ENCODE measurements around the gene KASH5.

The KASH5 gene

DNA sequence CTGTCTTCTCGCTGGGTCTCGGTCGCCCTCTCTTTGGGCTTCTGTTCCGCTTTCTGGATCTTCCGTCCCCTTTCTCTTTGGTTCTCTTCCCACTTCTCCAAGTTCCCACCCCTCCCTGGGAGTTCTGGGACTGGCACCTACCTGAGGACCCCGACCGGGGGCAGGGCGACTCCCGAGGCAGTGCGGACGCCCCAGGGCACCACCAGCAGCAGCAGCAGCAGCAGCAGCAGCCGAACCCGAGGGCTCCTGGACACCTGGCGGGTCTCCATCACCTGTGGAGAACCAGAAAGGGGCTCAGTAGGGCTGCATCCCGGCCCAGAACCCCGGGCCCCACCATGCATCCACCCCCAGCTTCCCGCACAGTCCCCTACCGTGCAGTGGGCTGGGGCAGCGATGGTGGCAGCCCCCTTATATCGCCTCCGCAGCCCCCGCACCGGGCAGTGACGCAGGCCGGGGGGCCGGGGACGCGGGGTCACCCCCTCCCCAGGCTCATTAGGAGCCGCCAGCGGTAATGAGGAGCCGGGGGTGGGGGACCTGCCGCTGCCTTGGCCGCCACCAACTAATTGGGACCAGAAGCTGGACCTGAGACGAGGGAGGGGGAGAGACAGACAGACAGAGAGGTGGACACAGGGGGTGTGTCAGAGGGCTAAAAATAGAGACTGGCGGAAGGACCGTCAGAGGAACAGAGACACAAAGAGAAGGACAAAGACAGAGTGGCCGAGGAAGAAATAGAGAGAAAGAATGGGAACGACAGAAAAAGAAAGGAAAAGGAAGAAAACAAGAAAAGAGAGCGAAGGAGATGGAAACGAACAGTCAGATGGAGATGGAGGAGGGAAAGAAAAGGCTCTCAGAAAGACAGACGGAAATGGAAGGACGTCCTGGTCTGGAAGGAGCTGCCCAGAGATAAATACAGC is 35.3 kb downstream of the KASH5 start, which contains the start of gene PTH2:
TSS of gene PTH2 (minus strand) at position 371 of the 914 bp plus-strand sequence. CDS start at position 269, 102 bp downstream.
- H3K27ac ChIP-seq (ENCODE audit: low read length), result no peak within 1 kb of the TSS
- H3K27me3 ChIP-seq (ENCODE audit: control insufficient read depth in 1 of 2, insufficient read depth in 2 of 2, low read length in 2 of 2), result peaks cover 80 to 81% of the 10 kb centered on the region in 2 donors
- no peaks in the 10 kb centered on the region for H3K9me3 ChIP-seq (ENCODE audit: control insufficient read depth in 2 of 2, low read length in 2 of 2)
- no peaks in the 10 kb centered on the region for H3K36me3 ChIP-seq (ENCODE audit: control insufficient read depth in 2 of 2, insufficient read depth in 2 of 2, low read length in 2 of 2)
- peak within 1 kb of the TSS; percentile 31 to 54 for H3K4me3 ChIP-seq (ENCODE audit: low read length in 2 of 2)
- peaks cover 24% of the 10 kb centered on the region for H3K4me1 ChIP-seq (ENCODE audit: control insufficient read depth, insufficient read depth, low read length)
- H3K9ac ChIP-seq (ENCODE audit: low read length in 2 of 2), result no peak within 1 kb of the TSS

- H3K9me3 ChIP-seq (ENCODE audit: control insufficient read depth in 2 of 2, low read length in 2 of 2), result no peaks in the 10 kb centered on the region
- H3K27me3 ChIP-seq (ENCODE audit: control insufficient read depth in 1 of 2, insufficient read depth in 2 of 2, low read length in 2 of 2), result peaks cover 82 to 83% of the 10 kb centered on the region in 2 donors
- no peak overlapping the region for H3K9ac ChIP-seq (ENCODE audit: low read length in 2 of 2)
- H3K27ac ChIP-seq (ENCODE audit: low read length), result no peak overlapping the region
- peaks cover 26% of the 10 kb centered on the region for H3K4me1 ChIP-seq (ENCODE audit: control insufficient read depth, insufficient read depth, low read length)
- no peak overlapping the region for H3K4me3 ChIP-seq (ENCODE audit: low read length in 2 of 2)
- no peaks in the 10 kb centered on the region for H3K36me3 ChIP-seq (ENCODE audit: control insufficient read depth in 2 of 2, insufficient read depth in 2 of 2, low read length in 2 of 2)
Observed at GRCh38 chr19:49423985-49424303, 35.9 kb downstream of the KASH5 start.

DNA sequence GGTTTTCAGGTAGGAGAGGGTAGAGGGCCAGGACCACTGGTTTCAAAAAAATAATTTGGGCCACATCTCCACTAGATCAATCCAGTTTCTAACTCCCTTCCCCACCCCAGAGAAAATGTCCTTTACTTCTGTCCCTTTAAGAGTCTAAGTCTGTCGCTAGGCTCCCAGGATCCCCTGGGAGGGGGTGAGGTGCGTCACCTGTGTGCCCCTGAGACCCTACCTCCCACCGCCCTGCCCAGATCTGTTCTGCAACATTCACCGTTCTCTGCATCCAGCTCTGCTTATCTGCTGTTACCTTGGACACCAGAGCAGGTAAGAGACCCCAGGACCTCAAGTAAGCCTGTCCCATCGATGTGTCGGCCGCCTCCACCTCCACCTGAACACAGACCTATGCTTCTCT is 37.1 kb downstream of the KASH5 start, which contains the start of gene GFY:
TSS of gene GFY (plus strand) at position 211 of the 400 bp plus-strand sequence. CDS start 1,043 bp downstream, outside the sequence.
- Histone ChIP-seq H3K27ac (ENCODE audit: low read length) (no peak within 1 kb of the TSS), H3K4me1 (ENCODE audit: control insufficient read depth, insufficient read depth, low read length) (peaks cover 26% of the 10 kb centered on the region), H3K4me3 (ENCODE audit: low read length in 2 of 2) (no peak within 1 kb of the TSS), H3K27me3 (ENCODE audit: control insufficient read depth in 1 of 2, insufficient read depth in 2 of 2, low read length in 2 of 2) (peaks cover 79 to 80% of the 10 kb centered on the region in 2 donors), H3K36me3 (ENCODE audit: control insufficient read depth in 2 of 2, insufficient read depth in 2 of 2, low read length in 2 of 2) (no peaks in the 10 kb centered on the region), H3K9ac (ENCODE audit: low read length in 2 of 2) (no peak within 1 kb of the TSS), H3K9me3 (ENCODE audit: control insufficient read depth in 2 of 2, low read length in 2 of 2) (no peaks in the 10 kb centered on the region)

GRCh38 chr19:49425922-49426592 is 38.0 kb downstream of the KASH5 start:
- Histone ChIP-seq H3K36me3 (ENCODE audit: control insufficient read depth in 2 of 2, insufficient read depth in 2 of 2, low read length in 2 of 2) (no peaks in the 10 kb centered on the region), H3K9me3 (ENCODE audit: control insufficient read depth in 2 of 2, low read length in 2 of 2) (no peaks in the 10 kb centered on the region), H3K4me1 (ENCODE audit: control insufficient read depth, insufficient read depth, low read length) (peaks cover 26% of the 10 kb centered on the region), H3K9ac (ENCODE audit: low read length in 2 of 2) (no peak overlapping the region), H3K27ac (ENCODE audit: low read length) (no peak overlapping the region), H3K4me3 (ENCODE audit: low read length in 2 of 2) (no peak overlapping the region), H3K27me3 (ENCODE audit: control insufficient read depth in 1 of 2, insufficient read depth in 2 of 2, low read length in 2 of 2) (peaks cover 79 to 81% of the 10 kb centered on the region in 2 donors)

- H3K4me1 ChIP-seq (ENCODE audit: control insufficient read depth, insufficient read depth, low read length), result peaks cover 21% of the 10 kb centered on the region
- no peak overlapping the region for H3K9ac ChIP-seq (ENCODE audit: low read length in 2 of 2)
- no peaks in the 10 kb centered on the region for H3K9me3 ChIP-seq (ENCODE audit: control insufficient read depth in 2 of 2, low read length in 2 of 2)
- H3K36me3 ChIP-seq (ENCODE audit: control insufficient read depth in 2 of 2, insufficient read depth in 2 of 2, low read length in 2 of 2), result no peaks in the 10 kb centered on the region
- H3K4me3 ChIP-seq (ENCODE audit: low read length in 2 of 2), result no peak overlapping the region
- H3K27ac ChIP-seq (ENCODE audit: low read length), result no peak overlapping the region
- H3K27me3 ChIP-seq (ENCODE audit: control insufficient read depth in 1 of 2, insufficient read depth in 2 of 2, low read length in 2 of 2), result peaks cover 80% of the 10 kb centered on the region in 2 donors
Observed at GRCh38 chr19:49427339-49427738, 39.3 kb downstream of the KASH5 start.

DNA sequence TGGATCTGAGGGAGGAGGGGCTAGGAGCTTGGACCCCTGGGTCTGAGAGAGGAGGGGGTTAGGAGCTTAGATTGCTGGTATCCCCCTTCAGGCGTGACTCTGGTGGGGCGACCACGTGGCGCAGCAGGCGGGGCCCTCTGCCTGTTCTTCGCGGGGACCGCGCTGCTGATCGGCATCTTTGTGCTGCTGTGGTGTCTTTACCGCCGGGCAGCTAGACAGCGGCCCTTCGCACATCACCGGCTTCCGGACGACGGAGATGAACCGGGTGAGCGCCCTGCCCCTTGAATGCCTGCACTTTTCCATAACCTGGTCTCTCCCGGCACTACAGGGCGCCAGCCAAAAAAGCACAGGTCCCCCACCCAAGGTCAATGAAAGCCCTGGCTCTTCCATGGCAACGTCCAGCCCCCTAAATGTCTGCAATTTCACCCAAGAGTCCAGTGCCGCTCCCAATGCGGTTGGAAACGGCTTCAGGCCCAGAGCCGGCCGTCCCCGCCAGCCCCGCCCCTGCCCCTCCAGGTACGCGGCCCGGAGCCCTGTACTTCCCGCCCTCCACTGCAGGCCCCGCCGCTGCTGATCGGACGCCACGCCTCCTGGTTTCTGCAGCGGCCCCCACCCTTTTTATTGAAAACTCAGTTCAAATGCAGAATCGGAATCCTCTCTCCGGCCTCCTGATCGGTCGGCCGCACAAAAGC is 40.0 kb downstream of the KASH5 start:
- H3K4me3 ChIP-seq (ENCODE audit: low read length in 2 of 2), result peak overlapping the region in 1 of 2 donors; percentile 47
- no peaks in the 10 kb centered on the region for H3K36me3 ChIP-seq (ENCODE audit: control insufficient read depth in 2 of 2, insufficient read depth in 2 of 2, low read length in 2 of 2)

GRCh38 chr19:49428547-49429451 is 40.8 kb downstream of the KASH5 start:
- Histone ChIP-seq H3K9ac (ENCODE audit: low read length in 2 of 2) (no peak overlapping the region), H3K27me3 (ENCODE audit: control insufficient read depth in 1 of 2, insufficient read depth in 2 of 2, low read length in 2 of 2) (peaks cover 80% of the 10 kb centered on the region in 2 donors), H3K4me1 (ENCODE audit: control insufficient read depth, insufficient read depth, low read length) (peaks cover 10% of the 10 kb centered on the region), H3K9me3 (ENCODE audit: control insufficient read depth in 2 of 2, low read length in 2 of 2) (no peaks in the 10 kb centered on the region), H3K27ac (ENCODE audit: low read length) (no peak overlapping the region), H3K36me3 (ENCODE audit: control insufficient read depth in 2 of 2, insufficient read depth in 2 of 2, low read length in 2 of 2) (no peaks in the 10 kb centered on the region), H3K4me3 (ENCODE audit: low read length in 2 of 2) (no peak overlapping the region)

More for the DNA sequence above, 40.0 kb downstream of the KASH5 start:
- Histone ChIP-seq H3K27me3 (ENCODE audit: control insufficient read depth in 1 of 2, insufficient read depth in 2 of 2, low read length in 2 of 2) (peaks cover 79 to 80% of the 10 kb centered on the region in 2 donors), H3K27ac (ENCODE audit: low read length) (no peak overlapping the region), H3K9ac (ENCODE audit: low read length in 2 of 2) (no peak overlapping the region), H3K4me1 (ENCODE audit: control insufficient read depth, insufficient read depth, low read length) (peaks cover 15% of the 10 kb centered on the region), H3K9me3 (ENCODE audit: control insufficient read depth in 2 of 2, low read length in 2 of 2) (no peaks in the 10 kb centered on the region)

DNA sequence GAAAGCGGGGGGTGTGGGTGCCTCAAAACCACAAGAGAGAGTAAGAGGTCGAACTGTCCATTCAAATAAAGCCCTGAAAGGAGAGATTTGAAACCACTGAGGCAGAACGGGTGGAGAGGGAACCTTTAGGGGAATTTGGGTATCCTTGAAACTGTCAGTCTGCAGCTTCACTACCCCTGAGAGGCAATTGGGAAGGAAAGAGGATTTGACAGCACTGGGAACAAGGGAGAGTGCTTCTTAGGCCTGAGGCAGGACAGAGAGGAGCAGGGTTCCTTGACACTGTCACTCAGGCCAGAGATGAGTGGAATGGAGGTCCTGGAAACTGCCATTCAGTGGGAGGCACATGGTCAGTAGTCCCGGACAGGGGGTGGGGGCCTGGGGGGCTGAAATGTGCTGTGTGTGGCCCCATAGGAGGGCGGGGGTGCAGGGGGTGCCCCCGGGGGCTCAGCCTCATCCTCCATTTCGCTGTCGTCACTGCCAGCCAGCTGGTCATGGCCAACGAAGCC is 42.2 kb downstream of the KASH5 start:
- Histone ChIP-seq H3K9ac (ENCODE audit: low read length in 2 of 2) (no peak overlapping the region), H3K4me1 (ENCODE audit: control insufficient read depth, insufficient read depth, low read length) (peaks cover 9% of the 10 kb centered on the region), H3K27me3 (ENCODE audit: control insufficient read depth in 1 of 2, insufficient read depth in 2 of 2, low read length in 2 of 2) (peaks cover 82 to 87% of the 10 kb centered on the region in 2 donors), H3K36me3 (ENCODE audit: control insufficient read depth in 2 of 2, insufficient read depth in 2 of 2, low read length in 2 of 2) (no peaks in the 10 kb centered on the region), H3K27ac (ENCODE audit: low read length) (no peak overlapping the region), H3K4me3 (ENCODE audit: low read length in 2 of 2) (no peak overlapping the region), H3K9me3 (ENCODE audit: control insufficient read depth in 2 of 2, low read length in 2 of 2) (no peaks in the 10 kb centered on the region)

DNA sequence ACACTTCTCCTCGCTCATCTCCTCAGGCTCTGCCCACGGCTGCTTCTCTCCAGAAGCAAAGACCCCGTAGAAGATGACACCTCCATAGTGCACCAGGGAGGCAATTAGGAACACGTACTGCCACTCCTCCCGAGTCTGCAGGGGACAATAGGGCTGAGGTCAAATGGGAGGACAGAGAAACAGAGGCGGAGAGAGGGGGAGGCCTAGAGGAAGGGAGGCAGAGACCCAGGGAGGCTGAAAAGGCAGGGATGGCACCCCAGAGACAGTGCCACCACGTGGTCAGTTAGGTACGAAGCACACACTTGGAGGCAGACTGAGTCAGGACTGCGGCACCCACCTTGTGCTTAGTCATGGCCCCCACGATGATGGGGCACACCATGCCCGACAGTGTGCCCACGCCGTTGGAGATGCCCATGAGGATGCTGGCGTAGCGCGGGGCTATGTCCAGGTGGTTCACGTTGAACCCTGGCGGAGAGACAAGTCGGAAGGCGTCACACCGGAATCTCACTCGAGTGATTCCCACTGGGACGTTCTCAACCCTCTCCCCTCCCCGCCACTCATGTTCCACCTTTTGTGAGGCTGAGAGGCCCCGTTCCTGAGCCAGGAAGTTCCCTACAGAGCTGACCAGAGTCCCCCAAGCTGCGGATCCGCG is 42.8 kb downstream of the KASH5 start:
- Histone ChIP-seq H3K27ac (ENCODE audit: low read length) (no peak overlapping the region), H3K4me1 (ENCODE audit: control insufficient read depth, insufficient read depth, low read length) (peaks cover 9% of the 10 kb centered on the region), H3K9me3 (ENCODE audit: control insufficient read depth in 2 of 2, low read length in 2 of 2) (no peaks in the 10 kb centered on the region), H3K27me3 (ENCODE audit: control insufficient read depth in 1 of 2, insufficient read depth in 2 of 2, low read length in 2 of 2) (peaks cover 82% of the 10 kb centered on the region in 2 donors), H3K9ac (ENCODE audit: low read length in 2 of 2) (no peak overlapping the region), H3K36me3 (ENCODE audit: control insufficient read depth in 2 of 2, insufficient read depth in 2 of 2, low read length in 2 of 2) (no peaks in the 10 kb centered on the region), H3K4me3 (ENCODE audit: low read length in 2 of 2) (no peak overlapping the region)
